Gastrocnemius medialis (tissue), 4 donors: ENCODE measurements around the gene C15orf62.

Source experiments
- POLR2A ChIP-seq, 2 donors: fragments of 450-650 bp; IDR thresholded peaks; one replicate each; pipeline ENCODE4 v1.6.1; 2017; ENCODE audit warnings: antibody characterized with exemption in 2 of 2, mild to moderate bottlenecking in 2 of 2, moderate library complexity in 2 of 2
- TF ChIP-seq, protein P1 (sequence below), 5 experiments: fragments of 450-650 bp in 3 of 5; fragments of 200-600 bp in 2 of 5; sonication (generic) in 2 of 5; IDR thresholded peaks in 4 of 5; conservative IDR thresholded peaks in 1 of 5; 1 replicate in 4 of 5; 2 replicates in 1 of 5; pipeline ENCODE4 v1.5.1; 2016 to 2019; ENCODE audit warnings: antibody characterized with exemption in 5 of 5, mild to moderate bottlenecking in 3 of 5, moderate library complexity in 3 of 5

DNA sequence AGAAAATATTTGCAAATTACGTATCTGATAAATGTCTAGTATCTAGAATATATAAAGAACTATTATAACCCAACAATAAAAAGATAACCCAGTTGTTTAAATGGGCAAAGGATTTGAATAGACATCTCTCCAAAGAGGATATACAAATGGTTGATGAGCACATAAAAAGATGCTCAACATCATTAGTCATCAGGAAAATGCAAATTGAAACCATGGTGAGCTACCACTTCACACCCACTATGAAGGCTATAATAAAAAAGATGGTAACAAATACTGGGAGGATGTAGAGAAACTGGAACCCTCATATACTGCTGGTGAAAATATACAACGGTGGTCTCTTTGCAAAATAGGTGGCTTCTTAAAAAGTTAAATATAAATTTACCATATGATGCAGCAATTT lies 46.8 kb upstream of the C15orf62 start:
- TF ChIP-seq, protein P1, sequence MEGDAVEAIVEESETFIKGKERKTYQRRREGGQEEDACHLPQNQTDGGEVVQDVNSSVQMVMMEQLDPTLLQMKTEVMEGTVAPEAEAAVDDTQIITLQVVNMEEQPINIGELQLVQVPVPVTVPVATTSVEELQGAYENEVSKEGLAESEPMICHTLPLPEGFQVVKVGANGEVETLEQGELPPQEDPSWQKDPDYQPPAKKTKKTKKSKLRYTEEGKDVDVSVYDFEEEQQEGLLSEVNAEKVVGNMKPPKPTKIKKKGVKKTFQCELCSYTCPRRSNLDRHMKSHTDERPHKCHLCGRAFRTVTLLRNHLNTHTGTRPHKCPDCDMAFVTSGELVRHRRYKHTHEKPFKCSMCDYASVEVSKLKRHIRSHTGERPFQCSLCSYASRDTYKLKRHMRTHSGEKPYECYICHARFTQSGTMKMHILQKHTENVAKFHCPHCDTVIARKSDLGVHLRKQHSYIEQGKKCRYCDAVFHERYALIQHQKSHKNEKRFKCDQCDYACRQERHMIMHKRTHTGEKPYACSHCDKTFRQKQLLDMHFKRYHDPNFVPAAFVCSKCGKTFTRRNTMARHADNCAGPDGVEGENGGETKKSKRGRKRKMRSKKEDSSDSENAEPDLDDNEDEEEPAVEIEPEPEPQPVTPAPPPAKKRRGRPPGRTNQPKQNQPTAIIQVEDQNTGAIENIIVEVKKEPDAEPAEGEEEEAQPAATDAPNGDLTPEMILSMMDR (IDR thresholded peaks at IDR 0.05 in 4 of 5, conservative IDR thresholded peaks at IDR 0.05 in 1 of 5) = no peak
- no peak for TF ChIP-seq POLR2A (IDR thresholded peaks at IDR 0.05)
